ENCODE measurements around the gene TMOD2. TPM values are rescaled to one million over a fixed set of nuclear protein-coding genes. Genes with fewer than 3 reads are reported as not detected.

The TMOD2 gene
- total RNA-seq, 1 donor from 2014 or later: 14.7 TPM

GRCh38 chr15:51863131-51863530 is 111.7 kb downstream of the TMOD2 start:
- Histone ChIP-seq H3K9me3 (no peaks in the 10 kb centered on the region), H3K27ac (no peak overlapping the region), H3K4me3 (no peak overlapping the region), H3K4me1 (peaks cover 11% of the 10 kb centered on the region), H3K27me3 (ENCODE audit: low read depth) (no peaks in the 10 kb centered on the region), H3K36me3 (peaks cover 45% of the 10 kb centered on the region)
- DNase-seq (no peak), ATAC-seq (no peak)
- TF ChIP-seq, protein P1, sequence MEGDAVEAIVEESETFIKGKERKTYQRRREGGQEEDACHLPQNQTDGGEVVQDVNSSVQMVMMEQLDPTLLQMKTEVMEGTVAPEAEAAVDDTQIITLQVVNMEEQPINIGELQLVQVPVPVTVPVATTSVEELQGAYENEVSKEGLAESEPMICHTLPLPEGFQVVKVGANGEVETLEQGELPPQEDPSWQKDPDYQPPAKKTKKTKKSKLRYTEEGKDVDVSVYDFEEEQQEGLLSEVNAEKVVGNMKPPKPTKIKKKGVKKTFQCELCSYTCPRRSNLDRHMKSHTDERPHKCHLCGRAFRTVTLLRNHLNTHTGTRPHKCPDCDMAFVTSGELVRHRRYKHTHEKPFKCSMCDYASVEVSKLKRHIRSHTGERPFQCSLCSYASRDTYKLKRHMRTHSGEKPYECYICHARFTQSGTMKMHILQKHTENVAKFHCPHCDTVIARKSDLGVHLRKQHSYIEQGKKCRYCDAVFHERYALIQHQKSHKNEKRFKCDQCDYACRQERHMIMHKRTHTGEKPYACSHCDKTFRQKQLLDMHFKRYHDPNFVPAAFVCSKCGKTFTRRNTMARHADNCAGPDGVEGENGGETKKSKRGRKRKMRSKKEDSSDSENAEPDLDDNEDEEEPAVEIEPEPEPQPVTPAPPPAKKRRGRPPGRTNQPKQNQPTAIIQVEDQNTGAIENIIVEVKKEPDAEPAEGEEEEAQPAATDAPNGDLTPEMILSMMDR (IDR thresholded peaks at IDR 0.05): no peak
- intact Hi-C loops (cut with DNase I): no loop called here

DNA sequence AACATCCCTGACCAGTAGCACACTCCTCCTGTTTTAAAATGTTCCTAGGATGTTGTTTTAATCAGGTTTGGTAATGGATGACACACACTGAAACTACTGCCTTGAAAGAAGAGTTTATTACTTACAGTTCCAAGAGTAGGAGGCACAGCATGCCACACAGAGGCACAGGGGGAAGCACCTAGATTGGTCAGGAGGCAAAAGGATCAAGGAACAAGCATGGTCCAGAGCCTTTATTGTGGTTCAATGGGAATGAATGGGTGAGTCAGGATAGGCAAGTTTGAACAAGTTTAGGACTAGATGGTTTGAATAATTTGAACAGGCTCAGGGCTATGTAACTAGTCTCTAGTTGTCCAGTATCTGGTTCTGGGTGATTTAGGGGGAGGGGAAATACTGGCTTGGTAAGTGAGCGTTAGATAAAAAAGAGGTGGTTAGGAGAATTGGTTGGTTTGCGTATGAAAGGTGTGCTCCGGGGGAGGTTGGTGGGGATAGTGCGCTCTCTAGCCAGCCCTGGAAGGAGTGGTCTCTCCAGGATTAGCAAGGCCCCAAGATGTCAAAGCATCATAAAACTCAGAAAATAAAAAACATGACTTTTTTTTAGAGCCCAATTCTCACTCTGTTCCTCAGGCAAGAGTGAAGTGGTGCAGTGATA is 113.1 kb downstream of the TMOD2 start:
- Histone ChIP-seq H3K36me3 (peaks cover 57% of the 10 kb centered on the region), H3K27ac (no peak overlapping the region), H3K4me3 (no peak overlapping the region), H3K9me3 (no peaks in the 10 kb centered on the region), H3K4me1 (peaks cover 17% of the 10 kb centered on the region), H3K27me3 (ENCODE audit: low read depth) (no peaks in the 10 kb centered on the region)
- TF ChIP-seq, protein P1 (IDR thresholded peaks at IDR 0.05): no peak
- DNase-seq (no peak), ATAC-seq (no peak)
- intact Hi-C loops (cut with DNase I): no loop called here

DNA sequence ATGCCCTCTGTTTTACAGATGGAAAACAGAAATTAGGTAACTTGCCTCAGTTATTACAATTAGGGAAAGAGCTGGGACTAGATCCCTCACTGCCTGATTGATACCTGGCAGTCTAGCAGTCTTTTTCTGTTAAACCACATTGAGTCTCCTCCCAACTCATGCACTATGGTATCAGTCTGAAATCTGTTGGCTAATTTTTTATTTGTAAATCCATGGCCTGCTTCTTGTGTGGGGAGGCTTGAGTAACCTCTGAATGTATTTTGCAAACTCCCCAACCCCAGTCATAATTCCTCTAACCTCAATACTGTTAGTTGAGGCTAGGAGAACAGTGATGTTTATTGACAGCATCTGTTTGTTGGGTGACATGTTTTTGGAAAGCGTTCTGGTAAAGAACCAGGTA is 113.9 kb downstream of the TMOD2 start:
- H3K36me3 ChIP-seq: peaks cover 65% of the 10 kb centered on the region
- DNase-seq: no peak
- intact Hi-C loops (cut with DNase I): no loop called here
- peaks cover 17% of the 10 kb centered on the region for H3K4me1 ChIP-seq
- no peak overlapping the region for H3K27ac ChIP-seq
- ATAC-seq: no peak
- H3K9me3 ChIP-seq: no peaks in the 10 kb centered on the region
- H3K4me3 ChIP-seq: no peak overlapping the region
- TF ChIP-seq, protein P1 (IDR thresholded peaks at IDR 0.05): no peak
- no peaks in the 10 kb centered on the region for H3K27me3 ChIP-seq (ENCODE audit: low read depth)

Other genes starting within 250 kb of the TMOD2 start
- gene DMXL2, start 128.8 kb upstream of the TMOD2 start, total RNA-seq: 68.3 TPM
- 0.18 TPM for gene SCG3, start 70.1 kb upstream of the TMOD2 start, total RNA-seq
- 22.2 TPM for gene LYSMD2, start 13.9 kb upstream of the TMOD2 start, total RNA-seq
- 73.7 TPM for gene TMOD3, start 78.1 kb downstream of the TMOD2 start, total RNA-seq
- gene LEO1, start 220.2 kb downstream of the TMOD2 start, total RNA-seq: 12.6 TPM